ENCODE data around the gene DGKH. TPM values are rescaled to one million over a fixed set of nuclear protein-coding genes. Genes with fewer than 3 reads are reported as not detected.

DGKH gene
- total and polyA plus RNA-seq, 2 donors (not counting 1 experiment from before 2014, with no cell fraction given): 0.06 to 0.67 TPM

- DNase-seq: no peak
- no peaks in the 10 kb centered on the region for H3K9me3 Mint-ChIP-seq (ENCODE audit: insufficient read depth)
- Histone ChIP-seq H3K4me2 (replicated peaks; ENCODE audit: low read depth, low read length, poor library complexity, severe bottlenecking) (no peak overlapping the region), H3K36me3 (replicated peaks in 1 of 2; ENCODE audit: control extremely low read depth in 1 of 2, control insufficient read depth in 1 of 2, extremely low read depth in 1 of 2, insufficient read depth in 2 of 2, low read length in 1 of 2) (no peaks in the 10 kb centered on the region), H3K9me3 (ENCODE audit: control extremely low read depth in 1 of 3, control insufficient read depth in 2 of 3, insufficient read depth in 1 of 3, low read length in 2 of 3) (no peaks in the 10 kb centered on the region), H3K9ac (ENCODE audit: low read length) (no peak overlapping the region), H3K4me1 (ENCODE audit: control insufficient read depth in 2 of 2, insufficient read depth in 2 of 2, low read length in 2 of 2) (no peaks in the 10 kb centered on the region), H4K20me1 (ENCODE audit: control insufficient read depth, insufficient read depth, low read length, poor library complexity, severe bottlenecking) (no peaks in the 10 kb centered on the region), H3K4me3 (ENCODE audit: control extremely low read depth in 1 of 5, extremely low read depth in 1 of 5, insufficient read depth in 1 of 5, low read depth in 2 of 5, low read length in 4 of 5) (no peak overlapping the region), H3K79me2 (ENCODE audit: control insufficient read depth, insufficient read depth, low read length) (no peaks in the 10 kb centered on the region), H2AFZ (ENCODE audit: insufficient read depth, low read depth, low read length, poor library complexity, severe bottlenecking) (no peak overlapping the region), H3K27ac (ENCODE audit: low read length in 2 of 2) (no peak overlapping the region), H3K27me3 (replicated peaks in 1 of 4; ENCODE audit: control extremely low read depth in 1 of 4, control insufficient read depth in 3 of 4, insufficient read depth in 4 of 4, low read length in 3 of 4) (no peaks in the 10 kb centered on the region)
- 79% methylated on average over 13 of the region's 16 CpGs for WGBS (ENCODE audit: insufficient coverage)
- no peak for ATAC-seq (ENCODE audit: low read depth)
- no peak overlapping the region for H3K27ac Mint-ChIP-seq
- ChIA-PET CTCF (no interaction called here), POLR2A (no interaction called here)
- no peaks in the 10 kb centered on the region for H3K4me1 Mint-ChIP-seq
- H3K4me3 Mint-ChIP-seq: no peak overlapping the region
- intact Hi-C loops (cut with micrococcal nuclease): no loop called here
- TF ChIP-seq CTCF (IDR thresholded peaks at IDR 0.05) (no peak), EZH2 (IDR thresholded peaks at IDR 0.05; ENCODE audit: borderline replicate concordance, insufficient read depth, low read depth, low read length, poor library complexity, severe bottlenecking) (no peak)
- peaks cover 17% of the 10 kb centered on the region for H3K27me3 Mint-ChIP-seq
Measured at GRCh38 chr13:42011601-42012350, 36.7 kb upstream of the DGKH start.

GRCh38 chr13:42014119-42014518 lies 34.3 kb upstream of the DGKH start:
- Histone ChIP-seq H2AFZ (ENCODE audit: insufficient read depth, low read depth, low read length, poor library complexity, severe bottlenecking) (no peak overlapping the region), H3K9ac (ENCODE audit: low read length) (no peak overlapping the region), H3K4me2 (replicated peaks; ENCODE audit: low read depth, low read length, poor library complexity, severe bottlenecking) (no peak overlapping the region), H3K9me3 (ENCODE audit: control extremely low read depth in 1 of 3, control insufficient read depth in 2 of 3, insufficient read depth in 1 of 3, low read length in 2 of 3) (peaks cover 0 to 2% (median 0%) of the 10 kb centered on the region in 3 donors), H3K79me2 (ENCODE audit: control insufficient read depth, insufficient read depth, low read length) (no peaks in the 10 kb centered on the region), H3K27me3 (replicated peaks in 1 of 4; ENCODE audit: control extremely low read depth in 1 of 4, control insufficient read depth in 3 of 4, insufficient read depth in 4 of 4, low read length in 3 of 4) (peaks cover 0 to 4% (median 0%) of the 10 kb centered on the region in 4 experiments), H3K36me3 (replicated peaks in 1 of 2; ENCODE audit: control extremely low read depth in 1 of 2, control insufficient read depth in 1 of 2, extremely low read depth in 1 of 2, insufficient read depth in 2 of 2, low read length in 1 of 2) (no peaks in the 10 kb centered on the region), H3K27ac (ENCODE audit: low read length in 2 of 2) (no peak overlapping the region), H4K20me1 (ENCODE audit: control insufficient read depth, insufficient read depth, low read length, poor library complexity, severe bottlenecking) (no peaks in the 10 kb centered on the region), H3K4me3 (ENCODE audit: control extremely low read depth in 1 of 5, extremely low read depth in 1 of 5, insufficient read depth in 1 of 5, low read depth in 2 of 5, low read length in 4 of 5) (no peak overlapping the region), H3K4me1 (ENCODE audit: control insufficient read depth in 2 of 2, insufficient read depth in 2 of 2, low read length in 2 of 2) (no peaks in the 10 kb centered on the region)
- H3K27me3 Mint-ChIP-seq: peaks cover 21% of the 10 kb centered on the region
- ChIA-PET CTCF (no interaction called here), POLR2A (no interaction called here)
- intact Hi-C loops (cut with micrococcal nuclease): no loop called here
- WGBS (ENCODE audit: insufficient coverage): 100% methylated on average over 2 of the region's 4 CpGs
- no peak for DNase-seq
- H3K9me3 Mint-ChIP-seq (ENCODE audit: insufficient read depth): no peaks in the 10 kb centered on the region
- no peak for TF ChIP-seq CTCF (IDR thresholded peaks at IDR 0.05)
- TF ChIP-seq EZH2 (IDR thresholded peaks at IDR 0.05; ENCODE audit: borderline replicate concordance, insufficient read depth, low read depth, low read length, poor library complexity, severe bottlenecking): no peak
- no peak overlapping the region for H3K4me3 Mint-ChIP-seq
- H3K27ac Mint-ChIP-seq: no peak overlapping the region
- no peaks in the 10 kb centered on the region for H3K4me1 Mint-ChIP-seq
- no peak for ATAC-seq (ENCODE audit: low read depth)

All from B cell (primary cell).